OCI-LY7 (cell line): ENCODE results near the gene MARCHF5. TPM values are rescaled to one million over a fixed set of nuclear protein-coding genes. Genes with fewer than 3 reads are reported as not detected.

Experiments used
- BruUV-seq: library from RNA; stranded (reverse); fragments of 400-500 nt; replicated peaks from 2 replicates; lab custom pipeline; 2021; lab: Mats Ljungman, UMichigan
- CTCF ChIA-PET: fragments of 300-600 bp; sonication (Branson Sonifier 250); formaldehyde crosslinking; loops from one replicate; lab custom pipeline; 2022; ENCODE audit warnings: antibody characterized with exemption; ENCODE audit not compliant: unreplicated experiment; lab: Charles Lee
- POLR2A ChIA-PET: fragments of 300-600 bp; sonication (Branson Sonifier 250); formaldehyde crosslinking; loops from one replicate; lab custom pipeline; 2022; ENCODE audit warnings: antibody characterized with exemption; lab: Charles Lee
- DNase-seq: peaks from one replicate; pipeline ENCODE4 v3.0.0-alpha.2; 2015; ENCODE audit warnings: low spot score
- H2AFZ ChIP-seq: fragments of 200-600 bp; sonication (generic), shearing (Covaris generic); 2 replicates; pipeline ENCODE4 v1.6.1; 2014; ENCODE audit warnings: mild to moderate bottlenecking, antibody characterized with exemption, low read length, moderate library complexity
- H3K27ac ChIP-seq: fragments of 200-600 bp; sonication (generic); 2 replicates; pipeline ENCODE4 v1.5.1; 2014; ENCODE audit warnings: mixed run types, low read depth, mild to moderate bottlenecking, moderate library complexity, low read length, inconsistent platforms; ENCODE audit not compliant: poor library complexity, severe bottlenecking
- H3K36me3 ChIP-seq: fragments of 200-600 bp; sonication (generic); 2 replicates; pipeline ENCODE4 v1.6.1; 2014; ENCODE audit warnings: mild to moderate bottlenecking, antibody characterized with exemption, low read length, moderate library complexity, mixed read lengths; ENCODE audit not compliant: insufficient read depth
- H3K4me1 ChIP-seq: fragments of 200-600 bp; sonication (generic); 2 replicates; pipeline ENCODE4 v1.5.1; 2014; ENCODE audit warnings: mild to moderate bottlenecking, low read length; ENCODE audit not compliant: insufficient read depth, poor library complexity, severe bottlenecking
- H3K4me2 ChIP-seq: fragments of 200-600 bp; sonication (generic); 2 replicates; pipeline ENCODE4 v1.6.1; 2014; ENCODE audit warnings: mild to moderate bottlenecking, low read length
- H3K4me3 ChIP-seq: fragments of 200-600 bp; sonication (generic); 2 replicates; pipeline ENCODE4 v1.5.1; 2014; ENCODE audit warnings: mild to moderate bottlenecking, low read depth, low read length; ENCODE audit not compliant: poor library complexity, severe bottlenecking
- H3K79me2 ChIP-seq: fragments of 200-600 bp; sonication (generic); 2 replicates; pipeline ENCODE4 v1.6.1; 2016; ENCODE audit warnings: low read depth, mild to moderate bottlenecking, low read length, moderate library complexity, mixed read lengths; ENCODE audit not compliant: insufficient read depth
- H3K9me2 ChIP-seq: fragments of 200-600 bp; sonication (generic); 2 replicates; pipeline ENCODE4 v1.6.1; 2016; ENCODE audit warnings: mild to moderate bottlenecking, low read length, mixed read lengths; ENCODE audit not compliant: insufficient read depth
- H3K9me3 ChIP-seq: fragments of 200-600 bp; sonication (generic); 2 replicates; pipeline ENCODE4 v1.6.1; 2014; ENCODE audit warnings: mild to moderate bottlenecking, mixed run types, low read length, mixed read lengths
- H4K20me1 ChIP-seq: fragments of 200-600 bp; sonication (generic); 2 replicates; pipeline ENCODE4 v1.6.1; 2014; ENCODE audit warnings: mild to moderate bottlenecking, antibody characterized with exemption, low read length, moderate library complexity, mixed read lengths; ENCODE audit not compliant: insufficient read depth
- EZH2phosphoT487 ChIP-seq: fragments of 200-600 bp; sonication (generic); IDR thresholded peaks from 2 replicates; pipeline ENCODE4 v1.6.1; 2018; ENCODE audit warnings: low read depth, borderline replicate concordance, mild to moderate bottlenecking, mixed run types, antibody characterized with exemption, low read length, moderate library complexity, mixed read lengths
- intact Hi-C: fragments of 100-400 bp; cut with micrococcal nuclease; formaldehyde crosslinking; loops from one replicate; pipeline ENCODE4 v1.10.0; 2022; ENCODE audit not compliant: unreplicated experiment
- total RNA-seq, 2 experiments: library from RNA; depleted of rRNA in 1 of 2; stranded (reverse); fragments of >200 nt in 1 of 2; shearing (Covaris generic) in 1 of 2; gene quantifications; 2 replicates each; pipeline ENCODE4 v1.2.3, GENCODE V29; 2014 to 2022
- TF ChIP-seq, protein P1 (sequence below): fragments of 200-600 bp; sonication (generic); conservative IDR thresholded peaks from 2 replicates; pipeline ENCODE4 v1.5.1; 2014; ENCODE audit warnings: mild to moderate bottlenecking, antibody characterized with exemption, low read length, moderate library complexity, mixed read lengths

Gene MARCHF5
- total RNA-seq, 2 experiments from 2014 or later: 5.9 to 31.7 TPM

DNA sequence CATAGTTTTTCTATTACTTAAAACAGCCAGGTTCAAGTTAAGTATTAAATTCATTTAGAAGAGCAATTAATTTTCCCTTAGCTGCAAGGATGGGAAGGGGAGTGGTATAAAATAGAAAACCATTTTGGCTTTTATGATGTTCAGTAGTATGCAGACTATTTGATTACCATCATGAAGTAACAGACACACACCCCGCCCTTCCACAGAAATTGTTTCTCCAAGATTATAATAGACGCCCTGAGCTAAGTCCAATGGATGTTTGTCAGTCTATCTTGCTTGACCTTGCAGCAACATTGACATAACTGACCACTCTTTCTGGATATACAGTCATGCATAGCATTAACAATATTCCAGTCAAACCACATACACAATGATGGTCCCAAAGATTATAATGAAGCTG, 42.4 kb upstream of the MARCHF5 start:
- TF ChIP-seq EZH2phosphoT487: no peak
- TF ChIP-seq, protein P1, sequence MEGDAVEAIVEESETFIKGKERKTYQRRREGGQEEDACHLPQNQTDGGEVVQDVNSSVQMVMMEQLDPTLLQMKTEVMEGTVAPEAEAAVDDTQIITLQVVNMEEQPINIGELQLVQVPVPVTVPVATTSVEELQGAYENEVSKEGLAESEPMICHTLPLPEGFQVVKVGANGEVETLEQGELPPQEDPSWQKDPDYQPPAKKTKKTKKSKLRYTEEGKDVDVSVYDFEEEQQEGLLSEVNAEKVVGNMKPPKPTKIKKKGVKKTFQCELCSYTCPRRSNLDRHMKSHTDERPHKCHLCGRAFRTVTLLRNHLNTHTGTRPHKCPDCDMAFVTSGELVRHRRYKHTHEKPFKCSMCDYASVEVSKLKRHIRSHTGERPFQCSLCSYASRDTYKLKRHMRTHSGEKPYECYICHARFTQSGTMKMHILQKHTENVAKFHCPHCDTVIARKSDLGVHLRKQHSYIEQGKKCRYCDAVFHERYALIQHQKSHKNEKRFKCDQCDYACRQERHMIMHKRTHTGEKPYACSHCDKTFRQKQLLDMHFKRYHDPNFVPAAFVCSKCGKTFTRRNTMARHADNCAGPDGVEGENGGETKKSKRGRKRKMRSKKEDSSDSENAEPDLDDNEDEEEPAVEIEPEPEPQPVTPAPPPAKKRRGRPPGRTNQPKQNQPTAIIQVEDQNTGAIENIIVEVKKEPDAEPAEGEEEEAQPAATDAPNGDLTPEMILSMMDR: no peak
- no peaks in the 10 kb centered on the region for H3K9me3 ChIP-seq
- no peaks in the 10 kb centered on the region for H3K9me2 ChIP-seq
- no peak overlapping the region for H3K27ac ChIP-seq
- H4K20me1 ChIP-seq: no peaks in the 10 kb centered on the region
- CTCF ChIA-PET: no interaction called here
- H3K4me2 ChIP-seq: no peak overlapping the region
- H3K4me3 ChIP-seq: no peak overlapping the region
- no TSS peak for BruUV-seq
- DNase-seq: no peak
- no peaks in the 10 kb centered on the region for H3K36me3 ChIP-seq
- intact Hi-C loops: no loop called here
- no peak overlapping the region for H2AFZ ChIP-seq
- POLR2A ChIA-PET: no interaction called here
- peaks cover 2% of the 10 kb centered on the region for H3K4me1 ChIP-seq
- no peaks in the 10 kb centered on the region for H3K79me2 ChIP-seq

DNA sequence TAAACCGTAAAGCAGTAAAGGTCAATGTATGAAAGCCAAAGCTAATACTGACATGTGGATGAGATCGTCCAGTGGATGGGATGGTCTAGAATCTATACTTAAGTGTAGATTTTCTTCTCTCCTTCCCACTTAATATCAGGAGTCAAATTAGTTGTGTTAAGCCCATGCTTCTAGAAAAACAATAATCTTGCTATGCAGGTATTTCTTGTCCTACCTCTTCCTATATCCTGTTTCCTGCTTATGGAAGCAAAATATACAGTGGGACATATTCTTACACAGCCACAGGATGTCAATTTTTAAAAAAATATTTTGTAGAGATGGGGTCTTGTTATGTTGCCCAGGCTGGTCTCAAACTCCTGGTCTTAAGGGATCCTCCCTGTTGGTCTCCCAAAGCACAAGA, 27.6 kb upstream of the MARCHF5 start:
- no TSS peak for BruUV-seq
- no peak for DNase-seq
- Histone ChIP-seq H3K36me3 (no peaks in the 10 kb centered on the region), H3K79me2 (no peaks in the 10 kb centered on the region), H3K4me1 (no peaks in the 10 kb centered on the region), H3K4me3 (no peak overlapping the region), H3K4me2 (no peak overlapping the region), H4K20me1 (no peaks in the 10 kb centered on the region), H2AFZ (no peak overlapping the region), H3K9me3 (no peaks in the 10 kb centered on the region), H3K9me2 (no peaks in the 10 kb centered on the region), H3K27ac (no peak overlapping the region)
- CTCF ChIA-PET: no interaction called here
- intact Hi-C loops: no loop called here
- TF ChIP-seq, protein P1: no peak
- no peak for TF ChIP-seq EZH2phosphoT487
- POLR2A ChIA-PET: interaction anchor here (0.6 to 0.9 kb wide), 2 partner anchors 12 to 86 kb away, joined by 4 to 6 read pairs; no protein-coding TSS in a partner anchor

DNA sequence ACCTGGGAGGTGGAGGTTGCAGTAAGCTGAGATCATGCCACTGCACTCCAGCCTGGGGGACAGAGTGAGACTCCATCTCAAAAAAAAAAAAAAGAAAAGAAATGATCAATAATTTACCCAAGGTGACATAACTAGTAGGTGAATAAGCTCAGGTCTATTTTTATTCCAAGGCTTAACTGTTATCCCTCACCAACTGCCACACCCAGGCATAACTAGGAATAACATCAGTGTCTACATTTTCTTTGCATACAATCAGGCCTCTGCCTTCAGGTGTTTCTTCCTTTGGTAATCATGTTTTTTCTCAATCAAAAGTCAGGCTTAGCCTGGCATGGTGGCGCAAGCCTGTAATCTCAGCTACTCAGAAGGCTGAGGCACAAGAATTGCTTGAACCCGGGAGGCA, 26.7 kb upstream of the MARCHF5 start:
- Histone ChIP-seq H3K36me3 (no peaks in the 10 kb centered on the region), H2AFZ (no peak overlapping the region), H3K4me2 (no peak overlapping the region), H3K9me2 (no peaks in the 10 kb centered on the region), H3K9me3 (no peaks in the 10 kb centered on the region), H3K4me3 (no peak overlapping the region), H3K79me2 (no peaks in the 10 kb centered on the region), H3K27ac (no peak overlapping the region), H3K4me1 (no peaks in the 10 kb centered on the region), H4K20me1 (no peaks in the 10 kb centered on the region)
- no TSS peak for BruUV-seq
- POLR2A ChIA-PET: interaction anchor here (0.7 to 0.9 kb wide), 4 partner anchors 11 to 1614 kb away, joined by 3 to 4 read pairs (median 4); no protein-coding TSS in a partner anchor
- intact Hi-C loops: no loop called here
- no peak for DNase-seq
- CTCF ChIA-PET: no interaction called here
- no peak for TF ChIP-seq EZH2phosphoT487
- TF ChIP-seq, protein P1: no peak
